Sciatic nerve (tissue), 2 donors: ENCODE measurements around the gene TIMM17B. TPM values are rescaled to one million over a fixed set of nuclear protein-coding genes. Genes with fewer than 3 reads are reported as not detected.

Experiments used
- ATAC-seq: fragments of 200-7000 bp; cut with Tn5 transposase; one replicate; pipeline ENCODE4 v1.9.1; 2020; ENCODE audit warnings: mild to moderate bottlenecking, moderate library complexity
- DNase-seq: peaks from one replicate; pipeline ENCODE4 v3.0.0-alpha.2; 2020; ENCODE audit warnings: low spot score
- intact Hi-C: fragments of 100-400 bp; cut with DNase I; formaldehyde crosslinking; loops from one replicate; pipeline ENCODE4 v1.14.2; 2022
- total RNA-seq: library from RNA; stranded (reverse); fragmentation: NEBNext Ultra II Directional; extraction: Animal tissue kit (Norgen Biotek cat#: 25700); gene quantifications from one replicate; pipeline ENCODE4 v1.2.1, GENCODE V29; 2021
- donor health status: DM: no; HTN: no; CAD: no.
- donor health status: DM: no; HTN: no; CAD: no.

The TIMM17B gene
- total RNA-seq: 28.0 TPM

DNA sequence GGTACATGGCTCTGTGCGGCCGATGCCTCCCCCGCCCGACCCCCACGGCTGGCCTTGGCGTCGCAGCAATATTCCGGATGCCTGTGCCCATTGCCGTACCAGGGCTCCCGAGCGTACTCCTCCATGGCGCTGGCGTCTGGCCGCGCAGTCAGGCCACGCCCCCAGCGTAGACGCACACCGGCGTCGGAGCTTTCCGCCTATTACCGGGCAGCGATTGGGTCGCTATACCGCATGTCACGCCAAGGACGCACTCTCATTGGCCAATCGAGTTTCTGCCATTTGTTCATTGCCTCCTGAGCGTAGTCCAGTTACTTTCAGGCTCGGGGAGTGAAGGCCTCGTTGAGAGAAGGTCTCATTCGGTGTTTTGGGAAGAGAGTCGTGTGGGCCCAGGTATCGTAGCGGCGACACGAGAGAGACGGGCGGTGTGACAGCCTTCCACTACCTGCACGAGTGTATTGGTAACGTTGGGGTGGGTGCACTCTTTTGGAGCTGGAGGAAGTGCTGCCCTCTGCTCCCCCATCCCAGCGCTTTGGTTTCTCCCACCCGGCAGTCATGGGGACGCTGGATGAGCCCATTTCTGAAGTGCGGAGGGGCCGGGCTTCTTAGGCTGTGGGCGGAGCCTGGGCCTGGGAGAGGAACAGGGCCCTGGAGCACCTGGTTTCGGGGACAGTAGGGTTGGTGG lies at the start of gene TIMM17B, which contains the start of gene PQBP1:
Gene TIMM17B, minus strand, starts transcription at position 144 of the 682 bp plus-strand sequence. Its CDS starts 19 bp downstream, at position 125.
Gene PQBP1, plus strand, starts transcription at position 306 of the 682 bp plus-strand sequence. CDS start 580 bp downstream, outside the sequence.
- intact Hi-C loops: no loop called here
- DNase-seq (peak; percentile 91), ATAC-seq (peak; percentile 98)

DNA sequence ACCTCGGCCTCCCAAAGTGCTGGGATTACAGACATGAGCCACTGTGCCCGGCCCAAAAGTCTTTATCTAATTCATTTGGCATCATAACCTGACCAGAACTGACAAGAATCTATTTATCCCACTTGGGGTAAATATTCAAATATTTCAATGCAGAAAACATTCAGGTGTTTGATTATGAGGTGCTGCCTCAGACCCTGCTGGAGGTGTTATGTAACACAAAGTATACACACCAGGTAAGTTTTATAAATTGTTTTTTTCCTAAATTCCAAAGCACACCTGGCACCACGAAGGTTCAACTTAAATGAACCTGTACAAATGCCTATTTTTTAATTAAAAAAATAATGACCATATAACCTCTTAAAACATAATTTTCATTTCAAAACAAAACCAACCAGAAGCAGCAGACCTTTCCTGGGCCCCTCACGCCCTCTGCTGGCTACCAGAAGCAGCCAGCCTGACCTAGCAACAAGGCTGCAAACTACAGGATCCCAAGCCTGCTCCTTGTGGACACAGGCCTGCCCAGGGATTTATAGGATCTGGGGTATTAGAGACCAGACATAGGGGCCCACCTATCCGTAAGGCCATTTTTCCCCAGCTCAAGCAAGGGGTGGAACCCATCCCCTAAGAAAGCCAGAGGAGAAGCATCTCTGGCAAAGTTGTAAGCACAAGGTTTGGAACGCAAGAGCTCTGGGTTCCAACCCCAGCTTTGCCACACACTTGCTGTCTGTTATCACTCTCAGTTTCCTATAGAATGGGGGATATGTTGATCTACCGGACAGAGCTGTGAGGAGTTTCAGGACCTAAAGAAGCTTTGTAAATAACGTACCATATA lies 48.2 kb upstream of the TIMM17B start:
- DNase-seq: peak; percentile 63
- peak; percentile 74 for ATAC-seq
- intact Hi-C loops: no loop called here

DNA sequence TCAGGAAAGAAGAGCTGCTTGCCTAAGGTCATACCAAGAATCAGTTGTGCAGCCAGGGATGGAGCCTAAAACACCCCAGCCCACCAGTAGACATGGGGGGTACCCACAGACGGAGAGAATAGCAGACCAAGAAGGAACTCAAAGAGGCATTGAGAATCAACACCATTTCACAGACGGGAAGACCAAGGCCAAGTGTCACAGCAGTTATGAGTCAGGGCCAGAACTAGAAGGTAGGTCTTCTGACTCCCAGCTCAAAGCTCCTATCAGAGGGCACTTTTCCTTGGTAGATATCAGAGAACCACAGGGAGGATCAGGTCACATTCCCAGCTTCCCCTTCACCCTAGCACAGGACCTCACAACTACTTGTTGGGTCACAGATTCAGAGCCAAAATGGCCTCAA lies 45.3 kb upstream of the TIMM17B start:
- ATAC-seq (no peak), DNase-seq (no peak)
- intact Hi-C loops: no loop called here

DNA sequence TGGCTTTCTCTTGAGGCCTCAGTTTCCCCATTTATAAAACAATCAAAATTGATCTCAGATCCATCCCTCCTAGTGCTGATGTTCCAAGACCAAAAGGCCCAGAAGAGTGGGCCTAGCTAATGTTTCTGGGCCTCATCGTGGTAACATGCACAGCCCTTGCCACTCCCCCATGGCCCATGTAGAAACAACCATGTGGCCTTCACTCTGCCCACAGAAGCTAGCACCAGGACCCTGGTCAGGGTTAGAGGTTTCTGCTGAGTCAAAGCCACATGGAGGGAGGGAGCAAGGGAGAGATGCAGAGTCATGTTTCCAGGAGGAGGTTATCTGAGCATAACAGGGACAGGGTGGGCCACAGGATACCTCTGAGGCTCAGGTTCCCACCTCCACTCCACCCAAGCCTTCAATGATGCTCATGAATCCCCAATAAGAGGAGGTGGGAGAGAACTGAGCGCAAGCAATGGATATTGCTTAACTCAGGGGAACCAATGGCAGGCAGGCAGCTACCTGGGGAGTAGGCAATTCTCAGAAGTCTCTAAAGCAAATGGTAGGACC lies 42.9 kb upstream of the TIMM17B start:
- no peak for ATAC-seq
- DNase-seq: no peak
- intact Hi-C loops: no loop called here

DNA sequence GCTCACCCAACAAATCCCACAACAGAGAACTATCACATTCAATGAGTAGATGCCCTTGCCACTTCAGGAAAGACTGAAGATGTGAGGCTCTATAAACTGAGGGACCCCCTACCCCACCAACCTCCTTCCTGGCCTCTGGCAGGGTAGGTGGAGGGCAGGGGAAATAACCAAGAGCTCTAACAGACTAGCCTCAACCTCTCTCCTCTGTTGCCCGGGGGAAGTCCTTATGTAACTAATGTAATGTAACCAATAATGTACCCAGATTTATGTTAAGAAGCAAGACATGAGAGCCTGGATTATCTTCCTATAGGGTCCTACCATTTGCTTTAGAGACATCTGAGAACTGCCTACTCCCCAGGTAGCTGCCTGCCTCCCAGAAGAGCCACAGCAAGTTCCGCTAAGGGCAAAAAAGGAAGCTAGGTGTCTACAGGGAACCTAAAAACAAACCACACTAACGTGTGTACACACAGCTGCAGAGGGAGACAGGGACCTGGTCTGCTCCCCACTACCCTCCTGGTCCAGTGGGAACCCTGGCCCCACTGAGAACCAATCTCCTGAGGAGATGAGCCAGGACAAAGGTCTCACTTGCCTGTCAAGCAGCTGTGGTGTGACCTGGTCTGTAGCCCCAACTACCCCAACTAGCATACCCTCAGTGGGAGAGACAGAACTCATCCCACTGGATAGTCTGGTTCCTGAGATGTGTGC lies 42.1 kb upstream of the TIMM17B start:
- DNase-seq (no peak), ATAC-seq (no peak)
- intact Hi-C loops: no loop called here

DNA sequence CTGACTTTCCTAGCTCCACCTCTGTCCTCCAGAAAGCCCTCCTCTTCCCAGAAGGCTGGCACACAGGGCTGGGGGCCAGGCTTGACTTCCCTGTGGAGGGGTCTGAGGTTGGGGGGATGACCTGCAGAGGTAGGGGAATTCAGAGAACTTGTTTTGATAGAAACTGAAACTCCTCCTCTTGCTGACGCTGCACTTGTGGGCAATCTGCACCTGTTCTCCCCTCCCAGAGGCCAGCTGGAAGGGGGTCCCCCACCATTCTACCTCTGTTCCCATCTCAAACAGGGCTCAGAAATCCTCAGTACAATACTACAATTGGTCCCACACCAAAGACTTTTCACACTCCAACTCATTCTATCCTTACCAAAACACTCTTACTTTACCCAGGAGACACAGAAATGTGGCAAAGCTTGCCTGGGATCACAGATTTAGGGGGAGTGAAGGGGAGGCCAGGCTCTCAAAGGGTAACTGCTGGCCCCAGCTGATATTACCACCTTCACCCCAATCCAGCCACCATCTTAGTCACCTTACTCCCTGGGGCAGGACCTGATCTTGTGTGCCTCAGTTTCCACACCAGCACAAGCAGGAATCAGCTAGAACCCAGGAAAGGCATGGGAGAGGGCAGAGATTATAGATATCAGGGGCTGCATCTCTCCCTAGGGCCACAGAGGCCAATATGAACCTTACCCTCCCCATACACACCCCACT lies 41.3 kb upstream of the TIMM17B start:
- intact Hi-C loops: no loop called here
- DNase-seq (no peak), ATAC-seq (no peak)

DNA sequence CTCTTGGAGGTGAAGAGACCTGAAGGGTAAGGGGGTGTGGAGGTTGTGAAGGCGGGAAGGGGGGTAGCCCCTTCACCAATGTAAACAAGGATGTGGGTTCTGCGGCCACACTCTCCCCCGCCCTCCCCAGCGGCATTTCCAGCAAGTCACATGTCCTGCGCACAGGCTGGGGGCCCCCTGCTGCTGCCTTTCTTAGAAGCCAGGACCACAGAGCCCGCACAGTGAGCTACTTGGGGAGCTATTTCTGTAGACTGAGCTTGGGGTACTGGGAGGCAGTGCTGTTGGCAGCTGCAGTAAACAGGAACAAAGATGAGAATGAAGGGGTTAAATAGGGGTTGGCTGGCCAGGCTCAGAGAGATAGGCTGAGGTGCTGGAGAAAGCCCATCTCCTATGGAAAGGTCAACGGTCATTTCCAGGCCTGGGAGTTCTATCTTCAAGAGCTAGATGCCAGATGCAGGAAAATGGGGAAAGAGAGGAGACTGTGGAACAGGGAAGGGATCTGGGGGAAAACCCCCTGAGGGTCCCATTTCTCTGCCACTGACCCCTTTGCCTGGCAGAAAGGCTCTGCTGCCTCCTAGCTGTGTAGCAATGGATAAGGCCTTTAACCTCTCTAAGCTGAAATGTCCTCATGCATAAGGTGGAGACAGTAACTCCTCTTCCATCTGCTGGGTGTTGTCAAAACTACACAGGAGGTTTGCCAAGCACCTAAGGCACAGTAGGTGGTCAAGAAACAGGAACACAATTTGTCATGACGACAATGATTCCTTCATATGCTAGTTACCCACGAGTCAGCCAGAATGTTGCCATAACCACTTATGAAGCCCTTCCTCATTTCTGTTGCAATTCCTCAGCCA lies 39.7 kb upstream of the TIMM17B start:
- DNase-seq: no peak

DNA sequence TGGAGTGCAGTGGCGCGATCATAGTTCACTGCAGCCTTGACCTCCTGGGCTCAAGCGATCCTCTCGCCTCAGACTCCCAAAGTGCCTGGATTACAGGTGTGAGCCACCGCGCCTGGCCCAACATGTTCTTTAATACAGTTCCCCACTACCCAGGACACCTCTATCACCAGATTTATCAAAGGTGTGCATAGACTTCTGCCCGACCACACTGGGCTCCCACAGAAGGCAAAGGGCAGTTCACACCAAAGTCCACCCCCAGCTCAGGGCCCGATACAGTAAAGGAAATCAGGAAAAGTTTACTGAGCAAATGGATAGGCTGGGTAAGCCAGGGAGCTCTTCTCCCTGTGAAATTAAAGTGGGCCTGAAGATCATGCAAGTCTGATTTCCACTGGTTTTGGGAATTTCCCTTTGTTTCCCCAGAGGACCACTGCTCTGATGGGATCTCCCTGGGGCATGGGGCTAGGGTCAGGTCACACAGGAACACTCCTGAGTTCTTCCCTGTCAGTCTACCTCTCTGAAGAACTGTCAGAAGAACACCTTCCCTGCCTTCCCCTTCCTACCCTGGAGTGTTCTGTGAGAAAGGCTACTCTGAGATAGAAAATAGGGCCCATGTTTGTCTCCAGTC lies 39.0 kb upstream of the TIMM17B start:
- intact Hi-C loops: no loop called here
- ATAC-seq (no peak), DNase-seq (no peak)

More for the DNA sequence above, 39.7 kb upstream of the TIMM17B start:
- intact Hi-C loops: no loop called here
- ATAC-seq: peak; percentile 60

DNA sequence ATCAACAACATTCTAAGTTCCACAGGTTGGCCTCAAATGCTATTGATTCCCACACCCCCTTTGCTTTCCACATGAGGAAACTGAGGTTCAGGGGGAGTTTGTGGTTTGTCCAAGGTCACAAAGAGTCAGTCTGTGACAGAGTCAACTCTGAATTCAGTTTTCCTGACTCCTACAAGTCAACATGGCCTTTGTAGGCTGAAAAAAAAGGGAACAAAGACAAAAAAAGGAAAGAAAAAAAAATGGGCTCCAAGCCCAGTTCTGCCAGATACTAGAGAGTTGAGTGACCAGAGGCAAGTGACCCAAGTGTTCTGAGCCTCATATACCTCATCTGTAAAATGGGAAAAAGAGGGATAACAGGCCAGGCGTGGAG lies 37.7 kb upstream of the TIMM17B start:
- ATAC-seq (no peak), DNase-seq (no peak)
- intact Hi-C loops: no loop called here

DNA sequence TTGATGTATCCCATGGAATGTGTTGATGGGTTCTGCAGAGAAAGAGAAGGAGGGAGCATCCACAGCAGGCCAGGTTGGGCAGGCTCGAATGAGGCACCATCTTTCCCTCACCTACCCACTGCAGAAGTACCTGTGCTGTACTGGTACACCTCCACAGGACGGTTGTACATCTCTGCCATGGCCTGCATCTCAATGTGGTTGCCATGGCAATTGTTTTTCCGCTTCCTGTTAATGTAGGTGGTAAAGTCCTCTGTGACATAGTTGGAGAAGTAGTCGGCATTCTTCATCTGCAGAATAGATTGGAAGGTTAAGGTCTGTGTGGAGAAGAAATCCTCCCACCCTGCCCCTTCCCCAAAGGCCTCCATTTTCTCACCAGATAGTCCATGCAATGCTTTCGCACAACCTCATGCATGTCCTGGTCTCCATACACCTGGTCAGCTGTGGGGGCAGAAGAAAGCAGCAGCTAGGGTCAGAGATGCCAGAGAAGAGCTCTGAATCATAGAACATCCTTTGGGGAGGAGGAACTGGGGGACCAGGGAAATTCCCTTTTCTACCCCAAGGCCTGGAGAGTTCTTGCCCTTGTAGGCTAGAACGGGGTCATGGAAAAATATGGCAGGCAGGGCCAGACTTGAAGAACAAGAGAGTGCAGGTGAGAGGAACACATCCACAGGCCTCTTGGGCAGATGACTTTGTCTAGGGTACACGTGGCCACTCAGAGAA lies 37.2 kb upstream of the TIMM17B start:
- ATAC-seq (no peak), DNase-seq (no peak)
- intact Hi-C loops: no loop called here

DNA sequence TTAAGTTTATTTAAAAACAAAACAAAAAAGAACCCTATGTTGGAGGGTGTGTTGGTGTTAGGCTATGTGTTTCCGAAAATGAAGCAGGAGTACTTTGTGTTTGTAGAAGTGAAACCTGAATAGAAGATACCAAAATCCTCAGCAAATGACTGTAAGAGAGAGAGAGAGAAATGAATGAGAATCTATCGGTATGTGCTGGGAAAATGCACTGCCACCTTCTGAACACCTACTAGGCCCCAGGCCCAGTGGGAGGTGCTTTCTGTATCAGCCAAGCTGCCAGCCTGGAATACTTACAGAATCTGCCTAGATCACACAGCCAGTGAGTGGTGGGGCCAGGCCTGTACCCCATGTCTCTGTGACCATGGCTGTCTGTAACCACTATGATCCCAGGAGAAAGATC lies 36.2 kb upstream of the TIMM17B start:
- intact Hi-C loops: no loop called here
- no peak for ATAC-seq
- DNase-seq: no peak

DNA sequence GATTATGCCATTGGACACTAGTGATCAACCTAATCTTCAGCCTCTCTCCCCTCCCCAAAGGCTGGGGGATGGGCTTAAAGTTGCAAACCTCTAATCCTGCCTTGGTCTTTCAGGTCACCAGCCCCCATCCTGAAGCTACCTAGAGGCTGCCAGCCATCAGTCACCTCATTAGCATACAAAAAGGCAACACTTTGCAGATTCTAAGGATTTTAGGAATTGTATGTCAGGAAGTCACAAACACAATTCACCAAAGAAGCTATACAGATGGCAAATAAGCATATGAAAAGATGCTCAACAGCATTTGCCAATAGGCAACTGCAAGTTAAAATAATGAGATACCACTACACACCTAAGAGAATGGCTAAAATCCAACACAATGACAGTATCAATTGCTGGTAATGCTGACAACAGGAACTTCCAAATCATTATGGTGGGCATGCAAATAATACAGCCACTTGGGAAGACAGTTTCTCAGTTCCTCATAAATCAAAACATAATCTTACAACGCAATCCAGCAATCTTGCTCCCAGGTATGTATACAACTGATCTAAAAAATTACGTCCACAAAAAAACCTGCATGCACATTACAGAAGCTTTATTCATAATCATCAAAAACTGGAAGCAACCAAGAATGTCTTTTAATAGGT lies 30.3 kb upstream of the TIMM17B start:
- no peak for DNase-seq
- ATAC-seq: no peak
- intact Hi-C loops: no loop called here

DNA sequence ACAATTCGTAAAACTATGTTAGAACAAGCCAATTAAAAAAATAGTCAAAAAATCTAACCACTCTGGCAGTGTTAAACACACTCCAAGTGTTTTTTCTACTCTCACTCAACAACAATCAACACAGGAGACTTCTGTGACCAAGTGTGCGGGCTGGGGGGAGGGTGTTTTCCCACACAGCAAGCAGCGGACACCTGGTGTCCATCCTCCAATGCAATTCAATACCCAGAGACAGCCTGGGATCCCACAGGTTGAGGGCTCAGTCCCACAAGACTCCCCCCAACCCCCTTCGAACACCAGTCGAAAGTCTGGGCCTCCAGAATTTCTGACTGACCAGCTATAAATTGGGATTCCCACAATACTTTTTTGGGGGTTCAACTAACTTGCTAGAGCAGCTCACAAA lies 29.6 kb upstream of the TIMM17B start:
- ATAC-seq (no peak), DNase-seq (no peak)
- intact Hi-C loops: no loop called here

DNA sequence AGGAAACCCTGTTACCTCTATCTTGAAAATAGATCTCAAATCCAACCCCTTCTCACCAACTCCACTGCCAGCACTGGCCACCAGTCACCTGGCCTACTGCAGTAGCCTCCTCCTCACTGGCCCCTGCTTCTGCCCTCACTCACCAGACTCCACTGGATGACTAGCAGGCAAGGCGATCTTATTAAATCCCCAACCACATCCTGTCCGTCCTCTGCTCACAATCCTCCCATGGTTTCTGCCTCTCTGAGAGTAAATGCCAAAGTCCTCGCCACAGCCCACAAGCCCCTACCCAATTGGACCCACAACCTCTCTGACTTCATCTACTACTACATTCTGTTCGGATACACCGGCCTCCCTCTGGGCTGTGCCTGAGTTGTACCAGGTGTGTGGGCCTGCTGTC lies 26.7 kb upstream of the TIMM17B start:
- ATAC-seq: no peak
- intact Hi-C loops: no loop called here
- DNase-seq: no peak

DNA sequence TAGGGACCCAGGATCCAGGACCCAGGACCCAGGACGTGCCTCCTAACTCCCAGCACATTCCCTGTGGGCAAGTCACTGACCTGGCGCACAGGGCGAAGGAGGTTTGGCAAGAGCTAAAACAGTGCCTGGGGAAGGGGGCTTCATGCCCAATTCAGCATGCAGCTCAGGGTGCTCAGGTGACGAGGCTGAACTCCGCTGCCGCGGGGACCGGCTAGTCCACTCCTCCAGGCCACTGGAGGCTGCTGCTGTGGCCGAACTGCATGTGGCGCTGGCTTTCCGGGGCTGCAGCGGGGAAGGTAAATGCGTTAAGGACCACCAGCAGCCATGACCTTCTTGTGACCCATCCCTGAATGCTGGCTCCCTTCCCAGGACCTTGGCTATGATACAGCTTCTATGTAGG lies 26.2 kb upstream of the TIMM17B start:
- DNase-seq (no peak), ATAC-seq (no peak)
- intact Hi-C loops: no loop called here

DNA sequence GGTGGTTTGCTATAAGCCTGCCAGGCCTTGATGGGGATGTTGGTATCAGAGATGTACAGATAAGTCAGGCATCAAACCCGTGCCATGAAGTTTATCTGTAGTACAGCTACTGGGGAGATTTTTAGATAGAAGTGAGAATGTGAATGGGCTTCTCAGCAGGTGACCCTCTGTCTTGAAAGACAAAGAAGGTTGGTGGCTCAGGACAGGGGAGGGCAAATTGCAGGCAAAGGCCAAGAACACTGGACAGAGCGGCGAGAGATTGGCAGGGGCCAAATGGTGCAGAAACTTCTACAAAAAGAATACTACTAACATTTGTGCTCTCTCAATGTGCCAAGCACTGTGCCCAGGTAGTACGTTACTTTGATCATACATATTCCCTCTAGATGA lies 23.1 kb upstream of the TIMM17B start:
- DNase-seq (no peak), ATAC-seq (no peak)
- intact Hi-C loops: no loop called here
